ENCODE results near the gene NOP14. TPM values are rescaled to one million over a fixed set of nuclear protein-coding genes. Genes with fewer than 3 reads are reported as not detected.
"Not testable (repeated sequence)": the region's sequence is repeated elsewhere in the genome, so short reads cannot be mapped to it uniquely, and the experiment has no call there.

The NOP14 gene
- total RNA-seq (2014; rRNA removed; shearing (Covaris generic)): 10.1 and 13.0 TPM in 2 replicates

DNA sequence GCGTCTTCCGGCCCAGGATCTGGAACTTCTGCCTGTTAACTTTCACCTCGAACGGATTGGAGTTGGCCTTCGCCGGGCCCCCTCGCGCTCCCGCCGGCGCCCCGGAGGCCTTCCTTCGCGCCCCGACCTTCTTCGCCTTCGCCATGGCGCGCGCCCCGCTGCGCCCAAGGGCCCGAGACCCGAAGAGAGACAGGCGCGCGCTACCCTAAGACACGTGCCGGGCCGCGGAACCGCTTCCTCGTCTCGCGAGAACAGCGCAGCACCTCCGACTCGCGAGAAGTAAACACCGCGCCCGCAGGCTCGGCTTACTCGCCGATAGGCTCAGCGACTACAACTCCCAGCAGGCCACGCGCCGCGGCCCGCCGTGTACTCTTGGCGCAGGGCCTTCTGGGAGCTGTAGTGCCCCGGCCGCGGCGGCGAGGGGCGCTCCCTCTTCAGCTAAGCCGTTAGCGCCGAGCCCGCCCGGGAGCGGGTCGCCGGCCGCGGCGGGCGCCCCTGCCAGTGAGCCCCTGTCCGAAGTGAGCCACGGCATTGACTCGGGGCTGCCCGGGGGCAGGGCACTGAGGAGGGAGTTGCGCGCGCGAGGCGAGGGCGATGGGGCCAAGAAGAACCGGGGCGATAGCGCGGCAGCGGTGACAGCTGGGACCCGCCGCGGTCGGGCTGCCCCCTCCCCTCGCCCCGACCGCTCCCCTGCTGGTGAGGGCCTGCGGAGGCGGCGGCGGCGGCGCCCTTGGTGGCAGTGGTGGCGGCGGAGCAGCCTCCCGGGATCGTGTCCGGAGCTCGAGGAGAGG is at the start of gene NOP14, which contains the start of gene GRK4:
Gene NOP14, minus strand, starts transcription at position 232 of the 791 bp plus-strand sequence. Its CDS starts 87 bp downstream, at position 145.
Gene GRK4, plus strand, starts transcription at position 397 of the 791 bp plus-strand sequence. CDS start 500 bp downstream, outside the sequence.
- peak; percentile 96 for DNase-seq (ENCODE audit: low read depth)

DNA sequence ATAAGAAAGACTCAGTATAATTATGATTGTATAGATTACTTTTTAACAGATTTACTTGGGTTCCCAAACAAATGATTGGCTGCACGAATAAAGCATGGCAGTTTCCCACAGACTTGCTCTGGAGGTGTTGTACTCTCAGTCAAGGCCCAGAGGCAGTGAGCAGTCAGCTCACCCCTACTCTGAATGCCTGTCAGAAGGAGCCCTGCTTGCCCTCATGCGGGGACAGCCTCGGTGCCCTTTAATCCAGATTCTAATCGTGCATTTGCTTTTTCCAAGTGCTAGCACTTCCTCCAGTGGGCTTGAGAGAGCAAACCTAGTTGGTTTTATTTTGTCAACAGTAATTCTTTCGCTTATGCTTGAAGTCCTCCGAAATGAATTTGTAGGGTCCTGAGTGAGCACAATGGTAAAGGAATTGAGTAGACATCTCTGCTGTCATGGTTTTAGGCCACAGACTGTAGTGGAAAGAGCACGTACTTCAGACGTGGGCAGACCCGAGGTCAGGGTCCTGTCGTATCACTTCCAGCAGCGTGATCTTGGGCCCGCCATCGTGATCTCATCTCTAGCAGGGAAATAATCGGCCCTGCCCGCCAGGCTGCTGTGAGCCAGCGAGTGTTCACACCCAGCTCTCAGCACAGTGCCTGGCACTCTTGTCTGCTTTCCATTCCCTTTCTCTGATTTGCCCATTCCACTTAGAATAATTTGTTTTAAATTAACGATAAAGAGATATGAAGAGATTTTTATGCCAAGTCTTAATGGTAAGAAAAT is 48.4 kb upstream of the NOP14 start:
- DNase-seq (ENCODE audit: low read depth): no peak

DNA sequence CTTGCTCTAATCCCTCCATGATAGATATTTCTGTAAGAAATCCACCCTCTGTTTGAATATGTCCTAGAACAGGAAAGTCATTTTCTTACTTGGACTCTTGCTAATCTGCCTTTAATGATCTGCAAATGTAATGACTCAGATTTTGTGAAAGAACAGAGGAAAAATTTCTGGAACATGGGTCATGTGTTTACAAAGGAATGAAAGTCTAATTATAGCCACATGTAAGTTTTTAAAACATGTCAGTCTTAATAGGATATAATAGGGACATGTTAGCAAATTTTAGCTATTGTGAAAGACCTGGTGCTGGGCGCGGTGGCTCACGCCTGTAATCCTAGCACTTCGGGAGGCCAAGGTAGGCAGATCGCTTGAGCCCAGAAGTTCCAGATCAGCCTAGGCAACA is 47.8 kb upstream of the NOP14 start:
- peak; percentile 42 for DNase-seq (ENCODE audit: low read depth)

DNA sequence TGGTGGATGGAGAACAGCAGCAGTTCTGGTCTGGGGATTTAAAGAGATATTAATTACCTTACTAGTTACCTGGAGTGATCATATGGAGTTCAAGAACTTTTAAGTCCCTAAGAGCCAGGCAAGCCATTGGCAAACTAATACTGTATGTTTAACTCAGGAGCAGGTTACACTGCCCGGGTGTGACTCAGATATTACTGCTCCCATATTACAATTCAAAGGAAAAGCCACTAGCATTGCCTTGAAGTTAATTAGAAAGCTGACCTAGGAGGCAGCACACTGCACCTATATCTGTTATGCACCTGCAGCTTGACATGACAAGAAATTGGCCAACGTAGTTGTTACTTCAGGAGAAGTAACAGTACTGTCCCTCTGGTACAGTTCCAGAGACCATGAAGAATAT is 47.4 kb upstream of the NOP14 start:
- DNase-seq (ENCODE audit: low read depth): no peak

DNA sequence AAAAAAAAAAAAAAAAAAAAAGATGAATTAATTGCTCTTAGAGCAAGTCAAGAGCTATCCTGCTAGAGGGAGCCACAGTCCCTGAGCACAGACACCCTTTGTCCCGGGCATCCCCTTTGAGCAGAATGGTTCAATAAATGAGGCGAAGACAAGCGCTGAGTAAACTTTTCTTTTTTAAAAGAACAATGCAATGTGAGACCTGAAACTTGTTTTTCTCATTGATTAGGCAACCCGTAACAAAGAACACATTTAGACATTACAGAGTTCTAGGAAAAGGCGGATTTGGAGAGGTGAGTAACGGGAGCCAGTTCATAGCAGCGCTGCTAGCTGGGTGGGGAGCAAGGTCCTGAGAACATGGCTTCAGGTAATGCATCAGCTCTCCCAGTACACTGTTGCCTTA is 46.2 kb upstream of the NOP14 start:
- DNase-seq (ENCODE audit: low read depth): peak; percentile 10

DNA sequence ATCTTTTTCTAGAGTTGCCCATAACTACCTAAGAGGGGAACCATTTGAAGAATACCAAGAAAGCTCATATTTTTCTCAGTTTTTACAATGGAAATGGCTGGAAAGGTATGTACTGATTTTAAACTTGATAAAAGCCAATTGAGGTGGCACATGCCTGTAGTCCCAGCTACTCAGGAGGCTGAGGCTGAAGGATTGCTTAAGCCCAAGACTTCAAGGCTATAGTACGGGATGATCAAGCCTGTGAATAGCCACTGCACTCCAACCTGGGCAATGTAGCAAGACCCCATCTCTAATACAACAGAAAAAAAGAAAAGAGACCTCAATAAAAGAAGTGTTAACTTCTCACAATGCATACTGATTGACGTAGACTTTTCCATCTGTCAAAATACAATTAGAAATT is 44.5 kb upstream of the NOP14 start:
- DNase-seq (ENCODE audit: low read depth): no peak

DNA sequence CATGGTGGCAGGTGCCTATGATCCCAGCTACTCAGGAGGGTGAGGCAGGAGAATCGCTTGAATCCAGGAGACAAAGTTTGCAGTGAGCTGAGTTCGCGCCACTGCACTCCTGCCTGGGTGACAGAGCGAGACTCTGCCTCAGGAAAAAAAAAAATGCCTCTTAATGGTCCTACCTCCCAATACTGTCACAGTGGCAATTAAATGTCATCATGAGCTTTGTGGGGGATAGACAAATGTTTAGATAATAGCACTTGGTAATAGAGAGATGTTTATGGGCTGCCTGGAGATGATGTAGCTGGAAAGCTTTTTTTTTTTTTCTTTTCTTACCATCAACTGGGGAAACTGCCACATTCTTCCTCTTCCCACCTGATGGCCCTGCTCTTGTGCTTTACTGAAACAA is 33.2 kb upstream of the NOP14 start:
- DNase-seq (ENCODE audit: low read depth): no peak

DNA sequence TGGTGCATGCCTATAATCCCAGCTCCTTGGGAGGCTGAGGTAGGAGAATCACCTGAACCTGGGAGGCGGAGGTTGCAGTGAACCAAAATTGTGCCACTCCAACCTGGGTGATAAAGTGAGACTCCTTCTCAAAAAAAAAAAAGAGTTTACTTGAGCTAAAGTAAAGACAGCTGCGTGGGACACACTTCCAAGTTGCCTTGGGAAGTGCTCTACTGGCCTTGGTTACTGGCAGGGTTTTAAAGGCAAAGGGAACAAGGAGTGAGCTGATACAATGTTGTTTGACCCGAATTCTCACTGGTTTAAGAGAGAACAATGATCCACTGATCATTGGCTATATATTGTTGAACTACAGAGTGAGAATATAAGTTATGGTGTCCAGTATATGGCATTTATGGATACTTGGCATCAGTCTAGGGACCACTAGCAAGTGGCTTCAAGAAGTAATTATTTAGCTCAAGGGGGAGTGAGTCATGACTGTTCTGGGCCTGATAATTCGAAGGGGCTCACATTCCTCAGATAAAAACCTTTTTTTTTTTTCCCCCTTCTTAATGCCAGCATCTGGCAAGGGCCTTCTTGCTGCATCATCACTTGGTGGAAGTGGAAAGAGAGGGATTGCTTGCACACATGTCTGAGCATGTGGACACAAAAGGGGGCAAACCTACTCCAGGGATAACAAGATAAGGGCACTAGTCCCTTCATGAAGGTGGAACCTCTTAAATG is 32.5 kb upstream of the NOP14 start:
- DNase-seq (ENCODE audit: low read depth): peak; percentile 16

DNA sequence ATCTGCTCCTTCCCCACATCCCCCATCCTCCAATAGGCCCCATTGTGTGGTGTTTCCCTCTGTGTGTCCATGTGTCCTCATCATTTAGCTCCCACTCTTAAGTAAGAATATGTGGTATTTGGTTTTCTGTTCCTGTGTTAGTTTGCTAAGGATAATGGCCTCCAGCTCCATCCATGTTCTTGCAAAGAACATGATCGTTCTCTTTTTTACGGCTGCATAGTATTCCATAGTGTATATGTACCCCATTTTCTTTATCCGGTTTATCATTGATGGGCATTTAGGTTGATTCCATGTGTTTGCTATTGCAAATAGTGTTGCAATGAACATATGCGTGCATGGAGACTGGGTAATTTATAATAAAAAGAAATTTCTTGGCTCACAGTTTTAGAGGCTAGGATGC is 31.7 kb upstream of the NOP14 start:
- no peak for DNase-seq (ENCODE audit: low read depth)

DNA sequence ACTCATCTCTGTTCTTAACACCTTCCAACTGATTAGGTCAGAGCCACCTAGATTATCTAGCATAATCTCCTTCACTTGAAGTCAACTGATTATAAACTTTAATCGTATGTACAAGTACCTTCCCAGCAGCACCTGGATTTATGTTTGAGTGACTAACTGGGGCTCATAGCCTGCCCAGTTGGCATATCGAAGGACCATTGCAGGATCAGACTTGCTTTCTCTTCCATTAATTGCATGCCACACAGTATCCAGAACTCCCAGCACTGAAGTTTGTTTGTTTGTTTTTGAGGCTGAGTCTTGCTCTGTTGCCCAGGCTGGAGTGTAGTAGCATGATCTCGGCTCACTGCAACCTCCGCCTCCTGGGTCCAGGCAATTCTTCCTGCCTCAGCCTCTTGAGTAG is 28.0 kb upstream of the NOP14 start:
- no peak for DNase-seq (ENCODE audit: low read depth)

DNA sequence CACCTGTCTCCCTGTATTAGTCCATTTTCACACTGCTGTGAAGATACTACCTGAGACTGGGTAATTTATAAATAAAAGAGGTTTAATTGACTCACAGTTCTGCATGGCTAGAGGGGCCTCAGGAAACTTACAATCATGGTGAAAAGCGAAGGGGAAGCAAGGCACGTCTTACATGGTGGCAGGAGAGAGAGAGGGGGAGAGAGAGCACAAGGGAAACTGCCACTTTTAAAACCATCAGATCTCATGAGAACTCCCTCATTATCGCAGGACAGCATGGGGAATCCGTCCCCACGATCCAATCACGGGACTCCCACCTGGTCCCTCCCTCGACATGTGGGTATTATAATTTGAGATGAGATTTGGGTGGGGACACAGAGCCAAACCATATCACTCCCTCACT is 20.5 kb upstream of the NOP14 start:
- not testable (repeated sequence) for DNase-seq (ENCODE audit: low read depth)

DNA sequence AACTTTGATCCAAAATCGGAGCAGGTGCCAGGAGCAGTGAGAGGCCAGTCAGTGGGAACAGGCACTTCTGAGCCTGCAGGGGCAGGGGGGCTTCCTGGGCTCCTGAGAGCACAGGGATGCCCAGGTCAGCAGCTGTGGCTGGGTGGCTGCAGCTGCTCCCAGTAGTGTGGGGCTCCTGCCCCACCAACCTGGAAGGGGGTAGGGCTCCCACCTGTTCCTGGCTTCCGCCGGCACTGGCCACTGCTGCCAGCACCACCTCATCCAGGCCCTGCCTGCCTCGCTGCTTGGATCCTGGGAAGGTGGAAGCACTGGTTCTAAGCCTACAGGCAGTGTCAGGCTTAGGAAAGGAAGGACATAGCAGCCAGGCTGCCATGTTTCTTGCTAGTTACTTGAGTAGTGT is 18.8 kb upstream of the NOP14 start:
- DNase-seq (ENCODE audit: low read depth): no peak

DNA sequence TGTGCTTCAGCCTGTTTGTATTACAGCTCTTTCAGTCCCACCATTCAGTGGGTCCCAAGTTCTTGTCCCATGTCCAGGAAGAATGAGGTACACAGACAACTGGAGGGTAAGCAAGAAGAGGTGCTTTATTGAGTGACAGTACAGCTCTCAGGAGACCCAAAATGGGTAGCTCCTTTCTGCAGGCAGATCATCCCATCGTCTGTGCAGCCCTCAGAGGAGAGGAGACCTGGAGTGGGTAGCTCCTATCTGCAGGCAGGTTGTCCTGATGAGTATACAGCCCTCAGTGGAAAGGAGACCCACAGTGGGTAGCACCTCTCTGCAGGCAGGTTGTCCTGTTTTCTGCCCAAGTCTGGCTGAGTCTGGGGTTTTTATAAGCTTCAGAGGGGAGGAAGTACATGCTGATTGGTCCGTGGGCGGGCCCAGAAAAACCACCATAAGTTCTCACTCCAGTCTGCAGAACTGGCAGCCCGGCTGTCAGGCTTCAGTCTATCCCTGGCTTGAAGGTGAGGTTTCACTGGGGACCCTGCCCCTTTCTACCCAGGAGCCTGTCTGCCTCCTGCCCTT is 18.1 kb upstream of the NOP14 start:
- DNase-seq (ENCODE audit: low read depth): no peak

DNA sequence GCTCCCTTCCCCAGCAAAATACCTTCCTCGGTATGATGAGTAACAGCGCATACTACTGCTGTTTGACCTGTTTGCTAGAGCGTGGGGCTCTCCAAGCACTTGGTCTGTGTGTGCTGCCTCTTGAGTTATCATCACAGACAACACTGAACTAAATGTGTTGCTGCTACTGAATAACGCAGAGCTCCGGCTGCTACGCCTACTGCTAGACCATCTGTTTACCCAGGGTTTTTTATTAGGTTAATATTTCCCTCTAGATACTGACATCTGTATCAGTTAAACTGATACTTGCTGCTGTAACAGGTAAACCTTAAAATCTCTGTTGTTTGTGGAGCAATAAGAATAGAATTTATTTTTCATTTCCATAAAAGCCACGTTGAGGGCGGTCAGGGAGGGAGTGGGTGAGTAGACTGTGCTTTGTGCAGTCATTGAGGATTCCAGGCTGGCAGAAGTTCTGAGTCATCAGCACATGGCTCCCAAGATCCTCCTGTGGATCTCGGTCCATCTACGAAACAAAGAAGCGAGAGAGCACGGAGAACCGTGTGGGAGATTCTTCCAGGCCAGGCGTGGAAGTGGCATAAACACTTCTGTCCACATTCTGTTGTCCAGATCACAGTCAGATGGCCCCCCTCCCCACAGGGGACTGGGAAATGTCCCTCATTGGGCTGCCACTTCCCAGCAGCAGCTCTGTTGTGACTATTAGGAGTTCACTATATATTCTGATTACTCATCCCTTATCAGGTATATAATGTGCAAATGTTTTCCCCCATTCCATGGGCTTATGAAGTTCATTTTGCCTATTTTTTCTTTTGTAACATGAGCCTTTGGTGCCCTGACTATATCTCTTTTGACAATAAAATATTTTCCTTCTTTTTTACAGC is 14.2 kb upstream of the NOP14 start:
- DNase-seq (ENCODE audit: low read depth): peak; percentile 74

DNA sequence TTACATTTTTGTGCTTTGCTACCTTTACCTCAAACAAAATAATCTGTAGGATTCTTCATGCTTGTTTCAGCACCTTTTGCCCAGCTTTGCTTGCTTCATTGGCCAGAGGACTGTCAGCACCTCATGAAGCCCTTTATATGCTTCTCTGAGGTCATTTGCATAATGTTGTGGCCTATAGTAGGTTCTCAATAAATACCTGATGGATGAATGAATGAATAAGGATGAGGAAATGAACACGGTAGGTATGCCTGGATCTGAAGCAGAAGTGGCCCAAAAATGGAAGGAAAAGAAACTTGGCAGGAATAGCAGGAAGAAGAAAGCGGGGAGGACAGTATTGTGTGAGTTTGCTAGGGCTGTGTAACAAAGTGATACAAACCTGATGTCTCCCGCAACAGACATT is 8.1 kb upstream of the NOP14 start:
- no peak for DNase-seq (ENCODE audit: low read depth)

DNA sequence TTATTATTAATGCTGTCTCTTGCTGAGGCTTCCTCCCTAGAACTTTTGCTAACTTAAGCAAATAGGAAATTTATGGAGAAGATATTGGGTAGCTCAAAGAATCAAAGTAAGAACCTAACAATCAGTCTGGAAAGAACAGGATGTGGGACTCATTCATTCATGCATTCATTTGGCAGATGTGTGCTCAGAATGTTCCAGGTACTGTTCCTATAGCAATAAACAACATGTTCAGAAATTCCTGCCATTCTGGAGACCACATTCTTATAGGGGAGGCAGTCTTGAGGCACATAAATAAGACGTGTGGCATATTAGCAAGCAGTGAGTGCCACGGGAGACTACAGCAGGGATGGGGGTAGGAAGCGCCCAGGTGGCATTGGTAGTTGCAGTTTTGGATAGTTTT is 5.2 kb upstream of the NOP14 start:
- no peak for DNase-seq (ENCODE audit: low read depth)

DNA sequence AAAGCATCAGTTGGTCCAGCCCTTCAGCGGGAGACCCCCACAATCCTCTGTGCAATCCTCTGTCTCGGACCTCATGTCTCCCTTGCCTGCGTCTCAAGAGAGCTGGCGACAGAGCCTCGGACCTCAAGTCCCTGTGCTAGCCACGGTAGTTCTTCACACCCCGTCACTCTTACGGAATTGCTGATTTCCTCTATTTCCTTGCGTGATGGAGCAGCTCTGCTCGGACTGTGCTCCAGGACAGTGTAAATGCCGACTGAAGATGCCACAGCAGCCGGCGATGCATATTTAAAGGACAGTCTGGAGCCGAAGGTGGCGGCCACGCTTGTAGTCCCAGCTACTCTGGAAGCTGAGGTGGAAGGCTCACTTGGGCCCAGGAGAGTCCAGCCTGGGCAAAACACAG is 2.1 kb upstream of the NOP14 start:
- DNase-seq (ENCODE audit: low read depth): no peak

DNA sequence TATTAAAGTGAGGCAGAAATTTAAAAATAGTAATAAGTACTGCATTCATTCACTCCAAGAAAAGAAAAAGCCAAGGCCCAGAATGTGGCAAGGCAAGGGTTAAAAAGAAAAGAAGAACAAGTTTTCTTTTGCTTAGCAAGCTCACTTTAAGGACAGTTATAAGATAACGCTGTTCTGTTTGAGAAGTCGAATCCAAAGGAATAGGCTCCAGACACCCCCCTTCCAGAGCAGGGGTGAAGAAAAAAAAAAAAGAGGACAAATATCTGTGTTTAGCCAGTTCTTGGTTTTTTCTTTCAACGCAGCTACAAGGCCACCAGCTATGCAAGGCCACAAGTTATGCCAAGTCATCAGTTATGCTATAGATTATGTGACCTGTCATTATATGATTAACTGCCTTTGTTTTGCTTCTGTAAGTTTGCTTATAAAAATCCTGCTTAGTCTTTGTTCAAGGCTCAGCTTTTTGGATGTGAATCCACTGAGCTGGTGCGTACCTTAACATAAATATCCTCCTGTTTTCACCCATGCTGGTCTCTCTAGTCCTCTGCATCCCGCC is 1.6 kb upstream of the NOP14 start:
- no peak for DNase-seq (ENCODE audit: low read depth)

DNA sequence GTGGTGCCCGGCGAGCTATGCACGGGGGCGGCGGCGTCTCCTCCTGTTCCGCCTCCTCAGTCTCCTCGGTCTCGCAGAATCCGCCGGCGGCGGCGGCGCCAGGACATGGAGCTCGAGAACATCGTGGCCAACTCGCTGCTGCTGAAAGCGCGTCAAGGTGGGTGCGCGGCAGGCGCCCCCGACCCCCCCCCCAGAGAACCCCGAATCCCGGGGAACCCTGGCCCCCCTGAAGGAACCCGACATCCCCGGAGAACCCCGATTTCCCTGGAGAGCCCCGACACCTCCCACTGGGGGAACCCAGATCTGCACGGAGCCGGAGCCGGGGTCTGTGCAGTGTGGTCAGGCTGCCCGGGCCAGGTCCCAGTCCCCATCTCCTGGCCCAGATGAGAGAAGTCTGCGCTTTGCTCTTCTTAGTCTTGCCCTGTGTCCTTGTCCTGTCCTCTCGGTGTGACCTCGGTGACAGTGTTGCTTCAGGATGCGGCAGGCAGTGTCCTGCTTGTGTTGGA is 813 bp upstream of the NOP14 start:
- peak; percentile 62 for DNase-seq (ENCODE audit: low read depth)

DNA sequence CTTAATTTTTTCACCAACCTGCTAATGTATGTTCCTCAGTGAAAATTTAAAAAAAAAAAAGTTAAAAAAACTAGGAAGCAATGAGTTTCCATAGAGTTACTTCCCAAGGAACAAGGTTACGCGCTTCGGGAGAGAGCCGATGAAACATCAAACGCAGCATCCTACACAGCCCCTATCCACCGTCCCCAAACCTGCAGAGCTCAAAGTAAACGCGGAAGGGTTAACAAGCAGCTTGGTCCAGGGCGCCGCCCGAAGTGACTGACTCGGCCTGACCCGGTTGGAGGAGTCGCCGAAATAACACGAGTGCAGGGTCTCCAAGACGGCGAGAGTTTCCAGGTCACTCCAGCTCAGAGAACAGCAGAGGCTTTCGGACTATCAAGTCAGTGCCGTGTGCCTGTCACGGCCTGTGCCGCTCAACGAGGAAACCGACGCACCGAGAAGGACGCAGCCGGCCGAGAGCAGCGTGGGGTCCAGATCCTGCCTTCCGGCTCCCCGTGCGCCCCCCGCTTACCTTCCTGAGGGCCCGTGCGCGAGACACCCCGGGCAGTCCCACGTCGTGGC is 512 bp downstream of the NOP14 start:
- peak; percentile 43 for DNase-seq (ENCODE audit: low read depth)
